COR-L47 (cell line): ENCODE data around the gene PLD1.

Source experiments
- DNase-seq: peaks from one replicate; lab custom pipeline; 2025; lab: John Stamatoyannopoulos, UW

PLD1 gene

GRCh38 chr3:171743327-171744157 is 66.7 kb downstream of the PLD1 start:
- no peak for DNase-seq

DNA sequence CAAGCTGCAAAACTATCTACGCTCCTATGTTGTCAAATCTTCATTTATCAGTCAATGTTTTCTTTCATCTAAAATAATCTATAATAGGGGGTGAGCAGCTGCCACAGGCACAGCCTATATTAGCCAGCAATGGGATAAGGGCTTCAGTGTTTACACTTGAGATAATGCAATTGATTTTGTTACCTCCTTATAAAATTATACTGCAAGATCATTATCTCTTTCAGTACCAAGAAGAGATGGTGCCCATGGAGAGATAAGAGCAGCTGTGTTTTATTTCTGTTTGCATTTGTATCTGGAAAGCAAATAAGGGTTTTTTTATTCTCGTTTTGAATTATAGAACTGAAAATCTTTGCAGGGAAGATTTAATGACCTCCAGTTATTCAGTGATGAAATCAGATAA is 68.9 kb downstream of the PLD1 start:
- DNase-seq = peak; percentile 51

DNA sequence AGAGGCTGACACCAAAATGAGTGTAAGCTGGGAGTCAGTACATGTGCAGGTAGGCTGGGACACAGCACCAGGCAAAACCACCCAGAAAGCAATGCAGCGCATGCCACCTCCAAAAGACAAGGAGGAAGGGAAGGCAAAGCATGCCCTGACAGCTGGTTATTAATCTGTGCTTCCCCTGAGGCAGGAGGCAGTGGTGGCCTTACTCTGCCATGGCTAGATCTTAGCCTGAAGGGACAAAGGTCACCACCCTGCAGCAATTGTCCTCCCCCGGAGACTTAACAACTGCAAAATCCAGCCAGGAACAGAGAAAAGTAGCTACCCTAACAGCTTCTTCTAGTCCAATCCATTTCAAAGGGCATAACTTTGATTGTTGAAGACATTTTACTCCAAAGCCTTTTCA is 73.7 kb downstream of the PLD1 start:
- no peak for DNase-seq

GRCh38 chr3:171733561-171733960 is 76.7 kb downstream of the PLD1 start:
- no peak for DNase-seq

GRCh38 chr3:171732756-171733155 is 77.5 kb downstream of the PLD1 start:
- DNase-seq = no peak

- DNase-seq = no peak
These were observed 78.6 kb downstream of the PLD1 start for GRCh38 chr3:171731691-171732090.

DNA sequence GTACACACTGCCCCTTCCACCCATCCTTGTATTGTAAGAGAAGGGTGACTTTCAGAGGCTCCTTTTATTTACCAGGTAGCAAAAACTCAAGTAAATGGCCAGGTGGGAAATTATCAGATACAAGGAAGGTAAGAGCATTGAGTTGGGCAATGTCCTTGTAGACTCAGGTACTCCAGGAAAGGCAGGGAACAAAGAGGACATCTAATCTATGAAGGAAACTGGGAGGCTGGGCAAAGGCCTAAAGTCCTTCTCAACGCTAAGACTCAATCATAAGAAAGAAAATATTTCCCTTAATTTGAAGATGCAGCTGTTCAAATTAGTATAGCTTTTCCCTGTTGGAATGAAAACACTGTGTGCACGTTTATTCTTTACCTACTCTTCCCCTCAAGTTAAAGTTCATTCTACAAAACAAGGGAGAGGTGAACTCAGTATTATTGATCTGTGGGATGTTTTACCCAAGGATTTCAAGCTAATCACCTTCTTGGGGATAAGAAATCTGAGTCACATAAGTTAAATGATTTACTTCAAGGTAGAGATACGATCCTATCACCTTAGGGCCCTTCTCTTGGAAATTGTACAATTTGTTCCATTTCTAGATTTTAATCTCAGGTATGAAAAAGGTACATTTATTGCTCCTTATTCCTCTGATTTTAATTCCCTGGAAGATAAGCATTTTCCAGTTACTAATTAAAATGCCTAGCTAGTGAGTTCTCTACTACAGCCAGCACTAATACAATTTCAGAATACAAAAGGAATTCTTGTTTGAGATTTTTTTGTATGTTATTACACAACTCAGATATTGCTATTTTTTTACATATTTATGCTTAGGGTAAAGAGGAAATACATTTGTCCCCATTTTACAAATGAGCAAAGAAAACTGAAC is 80.6 kb downstream of the PLD1 start:
- no peak for DNase-seq

- no peak for DNase-seq
These were observed 83.0 kb downstream of the PLD1 start for GRCh38 chr3:171727288-171727687.

DNA sequence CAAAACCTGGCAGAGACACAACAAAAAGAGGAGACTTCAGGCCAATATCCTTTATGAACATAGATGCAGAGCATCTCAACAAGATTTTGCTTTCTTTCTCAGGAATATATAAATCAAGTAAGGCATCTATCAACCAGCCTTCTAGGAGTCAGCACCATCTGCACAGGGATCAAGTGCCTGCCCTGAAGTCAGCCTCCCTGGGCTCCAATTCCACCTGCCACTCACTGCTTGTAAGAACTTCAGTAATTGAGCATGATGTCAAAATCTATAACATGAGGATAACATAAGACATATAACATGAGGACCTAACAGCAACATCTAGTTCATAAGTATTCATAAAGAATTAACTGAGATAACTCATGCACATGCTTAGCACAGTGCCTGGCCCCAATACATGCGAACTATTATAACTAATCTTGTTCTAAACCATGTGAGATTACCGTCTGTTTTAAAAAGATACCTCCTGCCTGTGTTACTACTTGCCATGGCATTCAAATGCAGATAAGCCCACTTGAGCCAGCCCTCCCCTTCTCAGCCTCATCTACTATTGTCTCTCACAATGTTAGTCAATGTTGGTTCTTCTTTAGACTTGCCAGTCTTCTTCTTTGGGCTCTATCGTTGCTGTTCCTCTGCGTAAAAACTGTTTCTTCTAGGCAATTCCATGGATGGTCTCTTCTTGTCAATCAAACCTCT is 91.6 kb downstream of the PLD1 start:
- no peak for DNase-seq

DNA sequence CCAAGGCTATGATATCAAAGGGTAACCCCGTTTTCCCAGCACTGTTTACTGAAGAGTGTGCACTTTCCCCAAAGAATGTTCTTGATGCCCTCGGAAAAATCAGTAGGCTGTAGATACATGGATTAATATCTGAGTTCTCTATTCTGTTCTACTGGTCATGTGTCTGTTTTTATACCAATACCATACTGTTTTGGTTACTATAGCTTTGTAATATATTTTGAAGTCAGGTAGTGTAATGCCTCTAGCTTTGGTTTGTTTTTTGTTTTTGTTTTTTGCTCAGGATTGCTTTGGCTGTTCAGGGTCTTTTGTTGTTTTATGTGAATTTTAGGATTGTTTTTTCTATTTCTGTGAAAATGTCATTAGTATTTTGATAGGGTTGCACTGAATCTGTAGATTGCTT is 95.1 kb downstream of the PLD1 start:
- DNase-seq = no peak

GRCh38 chr3:171712171-171712938 is 97.9 kb downstream of the PLD1 start:
- no peak for DNase-seq

DNA sequence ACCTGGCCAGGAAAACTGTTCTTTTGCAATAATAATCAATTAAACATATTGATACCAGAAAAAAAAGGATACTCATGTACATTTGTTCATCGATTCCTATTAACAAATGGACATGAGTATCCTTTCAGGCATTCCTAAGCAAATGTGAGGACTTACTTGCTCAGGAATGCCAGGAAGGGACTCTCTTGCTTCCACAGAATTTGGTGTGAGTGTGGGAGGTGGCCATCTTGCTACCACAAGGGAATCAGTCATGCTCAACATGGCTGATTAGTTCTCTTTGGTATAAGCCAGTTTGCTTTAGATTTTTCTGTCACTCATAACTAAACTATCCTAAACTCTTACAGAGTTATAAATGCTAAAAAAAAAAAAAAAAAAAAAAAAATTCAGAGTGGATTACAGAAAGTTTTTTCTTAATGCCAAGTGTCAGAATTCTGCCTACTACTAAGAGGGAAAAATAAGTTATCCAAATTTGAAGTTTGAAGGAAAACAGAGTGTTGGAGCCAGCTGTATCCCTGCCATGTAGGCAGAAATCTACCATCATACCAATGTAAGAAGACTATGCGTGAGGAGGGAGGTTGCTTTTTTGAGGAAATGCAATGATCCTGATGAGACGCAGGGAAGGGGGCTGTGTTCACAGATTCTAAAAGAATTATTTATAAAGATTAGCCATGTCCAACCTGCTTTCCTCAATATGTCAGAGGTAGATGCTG is 98.7 kb downstream of the PLD1 start:
- DNase-seq = no peak

- DNase-seq = no peak
These were observed 99.9 kb downstream of the PLD1 start for GRCh38 chr3:171710359-171710758.

DNA sequence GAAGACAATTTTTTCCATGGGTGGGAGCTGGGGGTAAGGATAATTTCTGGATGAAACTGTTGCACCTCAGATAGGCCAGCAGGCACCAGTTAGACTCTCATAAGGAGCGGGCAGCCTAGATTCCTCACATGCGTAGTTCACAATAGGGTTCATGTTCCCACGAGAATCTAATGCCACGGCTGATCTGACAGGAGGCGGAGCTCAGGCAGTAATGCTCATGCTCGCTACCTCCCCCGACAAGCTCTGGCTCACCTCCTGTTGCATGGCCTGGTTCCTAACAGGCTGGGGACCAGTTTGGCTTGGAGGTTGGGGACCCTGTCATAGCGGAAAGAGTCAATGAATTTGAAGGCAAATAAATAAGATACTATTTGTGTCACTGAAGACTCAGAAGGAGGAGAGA is 105.5 kb downstream of the PLD1 start:
- DNase-seq = no peak

DNA sequence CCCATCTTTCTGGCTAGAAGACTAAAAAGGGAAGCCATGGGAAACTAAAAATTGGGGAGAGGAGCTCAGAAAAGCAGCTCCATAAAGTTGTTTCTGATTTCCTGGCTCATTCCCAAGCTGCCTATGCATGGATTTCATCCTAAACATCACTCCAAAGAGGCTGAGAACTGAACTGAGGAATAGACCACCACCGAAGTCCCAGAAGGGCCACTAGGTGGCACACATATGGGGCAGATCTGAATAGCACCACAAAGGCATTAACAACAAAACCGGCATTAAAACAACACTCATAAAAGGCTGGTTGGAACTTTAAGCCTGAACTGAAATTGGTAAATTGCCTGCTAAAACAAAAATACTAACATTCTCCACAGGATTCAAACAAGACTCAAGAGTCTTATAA is 106.3 kb downstream of the PLD1 start:
- DNase-seq = peak; percentile 26

DNA sequence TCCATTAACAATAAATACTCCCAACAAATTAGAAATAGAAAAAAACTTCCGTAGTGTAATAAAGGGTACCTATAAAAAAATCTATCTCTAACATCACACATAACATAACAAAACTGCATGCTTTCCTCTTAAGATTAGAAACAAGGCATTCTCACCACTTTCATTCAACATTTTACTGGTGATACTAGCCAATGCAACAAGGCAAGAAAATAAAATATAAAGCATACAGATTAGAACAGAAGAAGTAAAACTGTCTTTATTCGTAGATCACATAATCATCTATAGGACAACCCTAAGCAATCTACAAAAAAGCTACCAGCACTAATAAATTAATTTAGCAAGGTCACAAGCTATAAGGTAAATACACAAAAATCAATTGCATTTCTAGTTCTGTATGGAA is 107.1 kb downstream of the PLD1 start:
- DNase-seq = no peak

DNA sequence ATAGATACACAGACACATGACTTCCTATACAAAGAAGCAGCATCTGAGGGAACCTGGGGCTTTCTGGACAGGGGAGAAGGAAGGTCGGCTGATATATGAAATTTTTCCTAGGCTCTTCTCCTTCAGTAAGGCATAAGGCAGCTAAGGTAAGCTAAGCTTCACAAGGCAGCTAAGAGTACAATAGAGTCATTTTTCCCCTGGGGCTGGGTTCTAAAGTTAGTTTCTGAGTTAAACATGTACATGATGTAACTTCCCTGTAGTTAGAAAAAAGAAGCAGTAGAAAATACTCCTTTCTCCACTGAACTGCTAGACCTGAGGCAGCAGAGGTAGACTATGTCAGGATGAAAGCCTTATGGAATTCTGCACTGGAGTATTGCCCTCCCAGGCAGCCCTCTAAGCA is 109.6 kb downstream of the PLD1 start:
- DNase-seq = no peak

GRCh38 chr3:171700157-171700556 is 110.1 kb downstream of the PLD1 start:
- no peak for DNase-seq

DNA sequence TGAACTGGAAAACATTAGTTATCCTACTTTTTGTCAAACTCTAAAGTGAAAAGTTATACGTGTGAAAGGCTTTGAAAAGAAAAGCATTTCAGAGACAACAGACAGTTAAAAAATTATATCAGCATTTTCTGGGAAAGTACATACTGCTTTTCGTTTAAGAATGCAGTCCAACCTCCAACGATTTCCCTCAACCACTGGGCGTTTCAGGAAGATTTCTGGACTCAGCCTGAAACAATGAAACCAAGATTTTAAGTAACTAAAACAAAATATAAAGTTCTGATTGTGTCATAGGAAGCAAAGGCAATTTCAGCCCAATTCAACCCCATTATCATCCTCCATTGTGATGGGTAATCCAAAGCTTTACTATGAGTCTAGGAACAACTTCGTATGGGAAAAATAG is 110.7 kb downstream of the PLD1 start:
- DNase-seq = no peak

DNA sequence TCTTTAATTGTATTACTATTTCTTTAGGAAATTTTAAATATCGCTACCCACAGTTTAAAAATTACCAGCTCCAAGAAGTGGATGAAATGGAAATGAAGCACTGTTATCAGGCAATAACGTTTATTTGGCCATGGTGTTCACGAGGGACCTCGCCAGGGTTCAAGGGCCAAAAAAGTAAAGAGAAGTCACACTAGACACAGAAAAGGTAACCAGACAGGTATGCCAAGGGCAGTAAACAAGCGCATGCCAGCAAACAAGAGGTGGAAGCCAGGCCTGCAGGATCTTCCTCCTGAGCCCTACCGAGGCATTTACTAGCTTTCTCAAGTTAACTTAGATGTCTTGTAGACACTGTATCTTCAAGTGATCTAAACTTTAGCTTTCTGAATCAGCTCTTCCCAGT is 113.5 kb downstream of the PLD1 start:
- DNase-seq = no peak

GRCh38 chr3:171695426-171695825 is 114.9 kb downstream of the PLD1 start:
- no peak for DNase-seq
